ENCODE data around the gene LETM1.
A peak's percentile ranks its signal among the peaks of the same experiment; 100 is the strongest.

Gene LETM1

GRCh38 chr4:1856071-1856942 is at the start of gene LETM1:
LETM1 (minus strand) TSS chr4:1856156; CDS start chr4:1855950, 206 bp downstream.
- ChIA-PET CTCF (no interaction called here), POLR2A (ENCODE audit: low non-redundant PET) (interaction anchor here (0.6 kb wide), 1 partner anchor 8 kb away, joined by 4 read pairs; no protein-coding TSS in a partner anchor)
- TF ChIP-seq CTCF (conservative IDR thresholded peaks at IDR 0.05; ENCODE audit: low read depth), result 0 out of 2 replicates have a peak, but pooled peaks have one; percentile 8
- DNase-seq (ENCODE audit: low spot score), result peak; percentile 86
- H3K27ac ChIP-seq, result peak within 1 kb of the TSS; percentile 89

- H3K27ac ChIP-seq, result no peak overlapping the region
- POLR2A ChIA-PET (ENCODE audit: low non-redundant PET), result no interaction called here
- CTCF ChIA-PET, result no interaction called here
- TF ChIP-seq CTCF (conservative IDR thresholded peaks at IDR 0.05; ENCODE audit: low read depth), result no peak
- DNase-seq (ENCODE audit: low spot score), result no peak
These were observed 48.1 kb upstream of the LETM1 start for GRCh38 chr4:1904042-1904441.

- ChIA-PET POLR2A (ENCODE audit: low non-redundant PET) (no interaction called here), CTCF (no interaction called here)
- H3K27ac ChIP-seq, result peak overlapping the region; percentile 35
- DNase-seq (ENCODE audit: low spot score), result no peak
- TF ChIP-seq CTCF (conservative IDR thresholded peaks at IDR 0.05; ENCODE audit: low read depth), result no peak
These were observed 47.1 kb upstream of the LETM1 start for GRCh38 chr4:1903035-1903434.

GRCh38 chr4:1902243-1902642 is 46.3 kb upstream of the LETM1 start:
- TF ChIP-seq CTCF (conservative IDR thresholded peaks at IDR 0.05; ENCODE audit: low read depth), result no peak
- ChIA-PET POLR2A (ENCODE audit: low non-redundant PET) (no interaction called here), CTCF (interaction anchor here (0.5 kb wide), 1 partner anchor 10 kb away, joined by 4 read pairs; no protein-coding TSS in a partner anchor)
- no peak for DNase-seq (ENCODE audit: low spot score)
- no peak overlapping the region for H3K27ac ChIP-seq

GRCh38 chr4:1901127-1901526 is 45.2 kb upstream of the LETM1 start:
- no peak overlapping the region; the same call in 1 of the 2 replicates for H3K27ac ChIP-seq
- ChIA-PET CTCF (no interaction called here), POLR2A (ENCODE audit: low non-redundant PET) (no interaction called here)
- no peak for DNase-seq (ENCODE audit: low spot score)
- no peak for TF ChIP-seq CTCF (conservative IDR thresholded peaks at IDR 0.05; ENCODE audit: low read depth)

GRCh38 chr4:1900624-1901023 is 44.7 kb upstream of the LETM1 start:
- H3K27ac ChIP-seq, result no peak overlapping the region
- DNase-seq (ENCODE audit: low spot score), result no peak
- no peak for TF ChIP-seq CTCF (conservative IDR thresholded peaks at IDR 0.05; ENCODE audit: low read depth)
- POLR2A ChIA-PET (ENCODE audit: low non-redundant PET), result no interaction called here
- CTCF ChIA-PET, result no interaction called here

Data from RWPE1 (cell line).